H9 (cell line): ENCODE data around the gene ZFYVE27. TPM values are rescaled to one million over a fixed set of nuclear protein-coding genes. Genes with fewer than 3 reads are reported as not detected.

ENCODE experiments used
- DNase-seq: peaks from one replicate; pipeline ENCODE4 v3.0.0-alpha.2; 2017
- H2AFZ ChIP-seq: one replicate; pipeline ENCODE4 v1.6.1; 2013; ENCODE audit warnings: mild to moderate bottlenecking, low read length, control low read depth, moderate library complexity
- H2AK5ac ChIP-seq: 2 replicates; pipeline ENCODE4 v1.6.1; 2013; ENCODE audit warnings: low read length, control low read depth, mixed read lengths; ENCODE audit not compliant: insufficient read length
- H2BK120ac ChIP-seq: one replicate; pipeline ENCODE4 v1.6.1; 2013; ENCODE audit warnings: low read depth, mild to moderate bottlenecking, low read length, control low read depth, inconsistent platforms; ENCODE audit not compliant: poor library complexity, severe bottlenecking
- H2BK12ac ChIP-seq: 2 replicates; pipeline ENCODE4 v1.6.1; 2013; ENCODE audit warnings: low read length, control low read depth, mixed read lengths, low read depth; ENCODE audit not compliant: insufficient read length
- H2BK15ac ChIP-seq: 2 replicates; pipeline ENCODE4 v1.6.1; 2013; ENCODE audit warnings: low read depth, low read length, control low read depth
- H2BK20ac ChIP-seq: one replicate; pipeline ENCODE4 v1.6.1; 2013; ENCODE audit warnings: low read depth, mild to moderate bottlenecking, low read length, control low read depth, inconsistent platforms; ENCODE audit not compliant: poor library complexity, severe bottlenecking
- H2BK5ac ChIP-seq: 2 replicates; pipeline ENCODE4 v1.6.1; 2013; ENCODE audit warnings: low read length, control low read depth, mixed read lengths; ENCODE audit not compliant: insufficient read length
- H3K14ac ChIP-seq: 2 replicates; pipeline ENCODE4 v1.6.1; 2013; ENCODE audit warnings: low read length, control low read depth; ENCODE audit not compliant: insufficient read depth
- H3K18ac ChIP-seq: 2 replicates; pipeline ENCODE4 v1.6.1; 2013; ENCODE audit warnings: low read depth, mild to moderate bottlenecking, mixed read lengths, low read length, control low read depth; ENCODE audit not compliant: insufficient read length
- H3K23ac ChIP-seq: 2 replicates; pipeline ENCODE4 v1.6.1; 2013; ENCODE audit warnings: low read length, control low read depth, mixed read lengths, low read depth; ENCODE audit not compliant: insufficient read length
- H3K23me2 ChIP-seq: 2 replicates; pipeline ENCODE4 v1.6.1; 2013; ENCODE audit warnings: low read depth, mild to moderate bottlenecking, mixed read lengths, low read length, control low read depth; ENCODE audit not compliant: insufficient read length, poor library complexity, severe bottlenecking
- H3K27ac ChIP-seq: 2 replicates; pipeline ENCODE4 v1.5.1; 2013; ENCODE audit warnings: low read length, control low read depth, mixed read lengths, low read depth; ENCODE audit not compliant: insufficient read length
- H3K27me3 ChIP-seq: 2 replicates; pipeline ENCODE4 v1.6.1; 2013; ENCODE audit warnings: low read length, control low read depth, inconsistent platforms; ENCODE audit not compliant: insufficient read depth
- H3K4ac ChIP-seq: 2 replicates; pipeline ENCODE4 v1.6.1; 2013; ENCODE audit warnings: low read depth, mild to moderate bottlenecking, control low read depth, inconsistent platforms, low read length, moderate library complexity
- H3K4me1 ChIP-seq: 2 replicates; pipeline ENCODE4 v1.6.1; 2013; ENCODE audit warnings: low read length, control low read depth, inconsistent platforms; ENCODE audit not compliant: insufficient read depth
- H3K4me2 ChIP-seq: 2 replicates; pipeline ENCODE4 v1.6.1; 2013; ENCODE audit warnings: low read length, control low read depth, mixed read lengths; ENCODE audit not compliant: insufficient read length, insufficient read depth
- H3K56ac ChIP-seq: 2 replicates; pipeline ENCODE4 v1.6.1; 2013; ENCODE audit warnings: low read depth, mild to moderate bottlenecking, mixed read lengths, low read length, control low read depth; ENCODE audit not compliant: insufficient read length
- H3K79me1 ChIP-seq: 2 replicates; pipeline ENCODE4 v1.6.1; 2013; ENCODE audit warnings: low read depth, mild to moderate bottlenecking, moderate library complexity, low read length, control low read depth, inconsistent platforms; ENCODE audit not compliant: insufficient read depth, poor library complexity, severe bottlenecking
- H3K79me2 ChIP-seq: 2 replicates; pipeline ENCODE4 v1.6.1; 2013; ENCODE audit warnings: low read length, control low read depth, inconsistent platforms; ENCODE audit not compliant: insufficient read depth
- H3K9ac ChIP-seq: 2 replicates; pipeline ENCODE4 v1.6.1; 2013; ENCODE audit warnings: low read length, control low read depth, mixed read lengths; ENCODE audit not compliant: insufficient read length; ENCODE audit errors: extremely low read depth
- H3K9me3 ChIP-seq: one replicate; pipeline ENCODE4 v1.6.1; 2013; ENCODE audit warnings: low read depth, low read length, inconsistent platforms; ENCODE audit not compliant: control insufficient read depth
- H3T11ph ChIP-seq: one replicate; pipeline ENCODE4 v1.6.1; 2013; ENCODE audit warnings: mild to moderate bottlenecking, low read length, control low read depth, inconsistent platforms
- H4K20me1 ChIP-seq: one replicate; pipeline ENCODE4 v1.6.1; 2013; ENCODE audit not compliant: control insufficient read depth, insufficient read length, insufficient read depth
- H4K5ac ChIP-seq: 2 replicates; pipeline ENCODE4 v1.6.1; 2013; ENCODE audit warnings: low read depth, mild to moderate bottlenecking, mixed read lengths, low read length, control low read depth; ENCODE audit not compliant: insufficient read length
- H4K8ac ChIP-seq: replicated peaks from 2 replicates; pipeline ENCODE4 v1.6.1; 2013; ENCODE audit warnings: low read length, control low read depth, mixed read lengths, low read depth; ENCODE audit not compliant: insufficient read length
- H4K91ac ChIP-seq: 2 replicates; pipeline ENCODE4 v1.6.1; 2013; ENCODE audit warnings: low read depth, mild to moderate bottlenecking, moderate library complexity, mixed read lengths, low read length, control low read depth; ENCODE audit not compliant: insufficient read length
- H3K27ac Mint-ChIP-seq, 3 experiments: 2 replicates in 2 of 3; 3 replicates in 1 of 3; pipeline ENCODE4 v1.8.0; 2020 to 2021; ENCODE audit warnings: mixed read lengths in 3 of 3, mild to moderate bottlenecking in 1 of 3, moderate library complexity in 1 of 3
- H3K27me3 Mint-ChIP-seq: 2 replicates; pipeline ENCODE4 v1.8.0; 2021; ENCODE audit warnings: low read depth, mild to moderate bottlenecking, moderate library complexity, mixed read lengths
- H3K36me3 Mint-ChIP-seq, 3 experiments: 2 replicates in 2 of 3; 3 replicates in 1 of 3; pipeline ENCODE4 v1.8.0; 2020 to 2021; ENCODE audit warnings: low read depth in 3 of 3, mixed read lengths in 3 of 3; ENCODE audit not compliant: insufficient read depth in 1 of 3
- H3K4me1 Mint-ChIP-seq, 2 experiments: 2 replicates each; pipeline ENCODE4 v1.8.0; 2020; ENCODE audit warnings: mixed read lengths in 2 of 2
- H3K4me3 Mint-ChIP-seq, 2 experiments: 2 replicates in 1 of 2; 3 replicates in 1 of 2; pipeline ENCODE4 v1.8.0; 2020 to 2021; ENCODE audit warnings: mild to moderate bottlenecking in 2 of 2, mixed read lengths in 2 of 2, moderate library complexity in 1 of 2
- H3K9me3 Mint-ChIP-seq, 2 experiments: 2 replicates in 1 of 2; 3 replicates in 1 of 2; pipeline ENCODE4 v1.8.0; 2020; ENCODE audit warnings: mild to moderate bottlenecking in 2 of 2, mixed read lengths in 2 of 2, moderate library complexity in 1 of 2
- WGBS: extraction: QIAGEN DNeasy Blood & Tissue Kit; methylation state at CpG from one replicate; pipeline ENCODE4 v1.1.7; 2013; ENCODE audit warnings: missing lambda C conversion rate, low lambda C conversion rate, mixed read lengths; ENCODE audit not compliant: insufficient read length; ENCODE audit errors: extremely low coverage; 5-methylcytosine and 5-hydroxymethylcytosine counted together
- total RNA-seq: library from RNA; stranded (reverse); gene quantifications from 2 replicates; pipeline ENCODE4 v1.2.1, GENCODE V29; 2021
- TF ChIP-seq, protein P1 (sequence below): fragments of 200-600 bp; sonication (generic); conservative IDR thresholded peaks from 3 replicates; pipeline ENCODE4 v1.8.0; 2021; ENCODE audit warnings: antibody characterized with exemption, mild to moderate bottlenecking

The ZFYVE27 gene
- total RNA-seq, 1 experiment from 2014 or later: 33.2 TPM

DNA sequence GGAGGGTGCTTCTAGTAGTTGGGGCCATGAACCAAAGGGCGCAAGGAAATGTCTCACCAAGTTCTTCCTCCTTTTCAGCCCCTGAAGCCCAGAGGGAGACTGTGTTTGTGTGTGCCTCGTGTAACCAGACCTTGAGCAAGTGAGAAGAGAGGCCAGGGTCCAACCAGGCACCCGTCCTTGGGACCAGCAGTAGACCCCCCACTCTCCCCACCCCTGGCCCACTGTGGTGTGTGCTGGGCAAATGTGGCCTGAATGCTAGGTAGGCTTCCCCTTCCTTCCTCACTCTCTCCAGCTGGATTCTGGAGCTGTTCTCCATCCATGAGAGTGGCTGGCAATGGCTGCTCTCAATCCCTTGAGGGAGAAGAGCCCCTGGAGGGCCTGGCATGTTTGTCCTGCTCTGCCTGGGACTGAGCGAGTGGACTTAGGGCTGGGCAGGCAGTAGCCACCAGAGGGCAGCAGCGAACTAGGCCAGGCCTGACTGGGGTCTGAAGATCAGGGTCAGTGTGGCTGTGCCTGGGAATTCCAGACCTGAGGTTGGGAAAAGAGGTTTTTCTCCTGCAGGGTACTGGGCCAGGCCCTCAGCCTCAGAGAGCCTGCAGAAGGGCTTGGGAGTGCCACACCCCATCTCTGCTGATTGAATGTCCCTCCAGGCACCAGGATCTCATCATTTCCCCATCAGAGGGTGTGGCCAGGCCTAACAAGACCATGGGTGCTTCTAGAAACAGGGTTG, 22.4 kb downstream of the ZFYVE27 start:
- Histone ChIP-seq H2BK20ac (no peak overlapping the region), H3K23me2 (no peaks in the 10 kb centered on the region), H4K5ac (no peak overlapping the region), H2BK15ac (no peak overlapping the region), H3K79me1 (no peaks in the 10 kb centered on the region), H3T11ph (no peak overlapping the region), H3K79me2 (no peaks in the 10 kb centered on the region), H2BK120ac (no peak overlapping the region), H3K23ac (no peak overlapping the region), H2AFZ (no peak overlapping the region), H2AK5ac (no peak overlapping the region), H4K91ac (no peak overlapping the region), H2BK5ac (no peak overlapping the region), H3K56ac (no peak overlapping the region), H3K9me3 (no peaks in the 10 kb centered on the region), H3K4me1 (no peaks in the 10 kb centered on the region), H4K20me1 (no peaks in the 10 kb centered on the region), H3K4me2 (no peak overlapping the region), H3K14ac (no peak overlapping the region), H3K27ac (no peak overlapping the region), H3K27me3 (no peaks in the 10 kb centered on the region), H3K18ac (no peak overlapping the region), H4K8ac (no peak overlapping the region), H3K9ac (no peak overlapping the region), H2BK12ac (no peak overlapping the region), H3K4ac (no peak overlapping the region)
- TF ChIP-seq, protein P1, sequence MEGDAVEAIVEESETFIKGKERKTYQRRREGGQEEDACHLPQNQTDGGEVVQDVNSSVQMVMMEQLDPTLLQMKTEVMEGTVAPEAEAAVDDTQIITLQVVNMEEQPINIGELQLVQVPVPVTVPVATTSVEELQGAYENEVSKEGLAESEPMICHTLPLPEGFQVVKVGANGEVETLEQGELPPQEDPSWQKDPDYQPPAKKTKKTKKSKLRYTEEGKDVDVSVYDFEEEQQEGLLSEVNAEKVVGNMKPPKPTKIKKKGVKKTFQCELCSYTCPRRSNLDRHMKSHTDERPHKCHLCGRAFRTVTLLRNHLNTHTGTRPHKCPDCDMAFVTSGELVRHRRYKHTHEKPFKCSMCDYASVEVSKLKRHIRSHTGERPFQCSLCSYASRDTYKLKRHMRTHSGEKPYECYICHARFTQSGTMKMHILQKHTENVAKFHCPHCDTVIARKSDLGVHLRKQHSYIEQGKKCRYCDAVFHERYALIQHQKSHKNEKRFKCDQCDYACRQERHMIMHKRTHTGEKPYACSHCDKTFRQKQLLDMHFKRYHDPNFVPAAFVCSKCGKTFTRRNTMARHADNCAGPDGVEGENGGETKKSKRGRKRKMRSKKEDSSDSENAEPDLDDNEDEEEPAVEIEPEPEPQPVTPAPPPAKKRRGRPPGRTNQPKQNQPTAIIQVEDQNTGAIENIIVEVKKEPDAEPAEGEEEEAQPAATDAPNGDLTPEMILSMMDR: peak; percentile 97
- no peak overlapping the region for H3K4me3 Mint-ChIP-seq
- WGBS: no CpG with 5 or more reads among the region's 5 CpGs
- peak overlapping the region in 1 of 3 experiments; percentile 68; a peak in 2 of 7 replicates for H3K27ac Mint-ChIP-seq
- DNase-seq: peak; percentile 87
- peaks cover 12 to 57% (median 35%) of the 10 kb centered on the region in 3 experiments for H3K36me3 Mint-ChIP-seq
- H3K9me3 Mint-ChIP-seq: no peaks in the 10 kb centered on the region
- peaks cover 2% of the 10 kb centered on the region; the same call in 1 of the 2 replicates for H3K27me3 Mint-ChIP-seq
- peaks cover 19 to 33% of the 10 kb centered on the region in 2 experiments for H3K4me1 Mint-ChIP-seq
